ENCODE measurements around the gene SIVA1. TPM values are rescaled to one million over a fixed set of nuclear protein-coding genes. Genes with fewer than 3 reads are reported as not detected.

The SIVA1 gene
- total and polyA plus RNA-seq, 2 of the 8 experiments (the other 6 are each of a cell fraction or from before 2014, with no cell fraction given) = 123 to 589 TPM

GRCh38 chr14:104803280-104803911 is 50.4 kb downstream of the SIVA1 start:
- Histone ChIP-seq H3K27ac (ENCODE audit: low read depth, low read length) (no peak overlapping the region), H2AFZ (ENCODE audit: low read length) (no peak overlapping the region), H2BK20ac (ENCODE audit: low read length) (no peak overlapping the region), H3K79me1 (ENCODE audit: low read depth, low read length) (no peaks in the 10 kb centered on the region), H3K23me2 (ENCODE audit: low read depth, low read length) (peaks cover 17% of the 10 kb centered on the region), H3K4me1 (replicated peaks in 1 of 4; ENCODE audit: control insufficient read depth in 3 of 4, insufficient read depth in 4 of 4, low read length in 3 of 4) (peaks cover 0 to 9% (median 6%) of the 10 kb centered on the region in 4 experiments; a peak in 5 of 7 replicates), H4K91ac (replicated peaks; ENCODE audit: insufficient read length, low read length) (no peak overlapping the region), H4K5ac (ENCODE audit: insufficient read length, low read depth, low read length) (no peak overlapping the region), H3K79me2 (ENCODE audit: control insufficient read depth in 1 of 2, insufficient read depth in 2 of 2, low read length in 2 of 2) (no peaks in the 10 kb centered on the region), H2AK5ac (ENCODE audit: low read depth, low read length) (no peak overlapping the region), H3K36me3 (ENCODE audit: control insufficient read depth in 2 of 4, insufficient read depth in 4 of 4, low read length in 3 of 4) (no peaks in the 10 kb centered on the region), H3K4me3 (ENCODE audit: extremely low read depth in 1 of 4, insufficient read depth in 2 of 4, low read depth in 3 of 4, low read length in 4 of 4) (no peak overlapping the region), H3K23ac (ENCODE audit: insufficient read length) (no peak overlapping the region), H3K14ac (ENCODE audit: insufficient read length) (no peak overlapping the region), H2BK120ac (replicated peaks; ENCODE audit: low read depth, low read length) (no peak overlapping the region), H3K18ac (ENCODE audit: extremely low read depth, low read length) (no peak overlapping the region), H3K4me2 (ENCODE audit: insufficient read depth in 1 of 2, low read depth in 2 of 2, low read length in 2 of 2) (no peak overlapping the region), H3K9ac (replicated peaks in 1 of 4; ENCODE audit: extremely low read depth in 1 of 4, low read depth in 3 of 4, low read length in 3 of 4) (no peak overlapping the region), H3K4ac (replicated peaks; ENCODE audit: insufficient read length, low read depth, low read length) (no peak overlapping the region), H2BK15ac (ENCODE audit: low read length) (no peak overlapping the region), H3K56ac (replicated peaks; ENCODE audit: insufficient read length, low read depth, low read length) (no peak overlapping the region), H2BK5ac (ENCODE audit: low read depth, low read length) (no peak overlapping the region), H3K9me3 (ENCODE audit: insufficient read depth in 2 of 2, low read depth in 1 of 2, low read length in 1 of 2) (no peaks in the 10 kb centered on the region), H4K20me1 (replicated peaks in 1 of 2; ENCODE audit: control insufficient read depth in 1 of 2, insufficient read depth in 2 of 2, low read length in 2 of 2) (peaks cover 3 to 13% of the 10 kb centered on the region in 2 experiments), H3K27me3 (replicated peaks in 1 of 4; ENCODE audit: control insufficient read depth in 3 of 4, extremely low read depth in 1 of 4, insufficient read depth in 3 of 4, low read length in 3 of 4) (peaks cover 16 to 44% (median 33%) of the 10 kb centered on the region in 4 experiments), H2BK12ac (ENCODE audit: low read depth, low read length) (no peak overlapping the region), H4K8ac (ENCODE audit: extremely low read depth, insufficient read depth, low read length) (no peak overlapping the region)
- WGBS, 2 experiments (ENCODE audit: extremely low coverage in 1 of 2, insufficient coverage in 1 of 2, insufficient read length in 1 of 2, insufficient replicate concordance in 2 of 2, low coverage in 1 of 2, low lambda C conversion rate in 2 of 2, missing lambda C conversion rate in 1 of 2) = 84% methylated on average over 17 of the region's 19 CpGs; no CpG with 5 or more reads in 1 of the 2 experiments
- FAIRE-seq (no peak), DNase-seq (ENCODE audit: low read depth in 1 of 2, low spot score in 2 of 2) (no peak)
- no peak for TF ChIP-seq CTBP2 (IDR thresholded peaks at IDR 0.05; ENCODE audit: borderline replicate concordance, insufficient read depth, insufficient read length, low read length)
- CTCF ChIA-PET (ENCODE audit: partially characterized antibody) = interaction anchor here (0.8 to 3.0 kb wide), 4 partner anchors 17 to 78 kb away, joined by 3 to 17 read pairs (median 8); no protein-coding TSS in a partner anchor
- POLR2A ChIA-PET (ENCODE audit: partially characterized antibody) = interaction anchor here (0.9 to 1.4 kb wide), 3 partner anchors 14 to 50 kb away, joined by 3 to 5 read pairs (median 3); no protein-coding TSS in a partner anchor
